HUES64 (cell line): ENCODE measurements around the gene MUC5AC.
"Not testable (repeated sequence)": the region's sequence is repeated elsewhere in the genome, so short reads cannot be mapped to it uniquely, and the experiment has no call there.

Source experiments
- H3K27ac ChIP-seq: 2 replicates; pipeline ENCODE4 v1.7.0; 2013; ENCODE audit warnings: low read depth, low read length, inconsistent platforms
- H3K27me3 ChIP-seq: 2 replicates; pipeline ENCODE4 v1.6.1; 2013; ENCODE audit warnings: mild to moderate bottlenecking, low read length; ENCODE audit not compliant: insufficient read depth
- H3K36me3 ChIP-seq: 2 replicates; pipeline ENCODE4 v1.6.1; 2013; ENCODE audit warnings: mild to moderate bottlenecking, low read length; ENCODE audit not compliant: insufficient read depth
- H3K4me1 ChIP-seq: 2 replicates; pipeline ENCODE4 v1.6.1; 2013; ENCODE audit warnings: mild to moderate bottlenecking, low read length, moderate library complexity; ENCODE audit not compliant: insufficient read depth
- H3K4me3 ChIP-seq: 2 replicates; pipeline ENCODE4 v1.5.1; 2013; ENCODE audit warnings: mild to moderate bottlenecking, low read length, moderate library complexity
- H3K9ac ChIP-seq: 2 replicates; pipeline ENCODE4 v1.6.1; 2013; ENCODE audit warnings: mild to moderate bottlenecking, low read depth, low read length
- H3K9me3 ChIP-seq: 2 replicates; pipeline ENCODE4 v1.6.1; 2013; ENCODE audit warnings: low read depth, low read length; ENCODE audit not compliant: insufficient read depth
- WGBS: fragments of 150-250, 120-280 bp; methylation state at CpG from one replicate; pipeline ENCODE4 v1.1.7; 2013; ENCODE audit warnings: missing lambda C conversion rate; 5-methylcytosine and 5-hydroxymethylcytosine counted together

The MUC5AC gene

DNA sequence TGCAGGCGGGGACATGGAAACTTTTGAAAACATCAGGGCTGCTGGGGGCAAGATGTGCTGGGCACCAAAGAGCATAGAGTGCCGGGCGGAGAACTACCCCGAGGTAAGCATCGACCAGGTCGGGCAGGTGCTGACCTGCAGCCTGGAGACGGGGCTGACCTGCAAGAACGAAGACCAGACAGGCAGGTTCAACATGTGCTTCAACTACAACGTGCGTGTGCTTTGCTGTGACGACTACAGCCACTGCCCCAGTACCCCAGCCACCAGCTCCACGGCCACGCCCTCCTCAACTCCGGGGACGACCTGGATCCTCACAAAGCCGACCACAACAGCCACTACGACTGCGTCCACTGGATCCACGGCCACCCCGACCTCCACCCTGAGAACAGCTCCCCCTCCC lies 84.5 kb downstream of the MUC5AC start:
- Histone ChIP-seq H3K36me3 (no peaks in the 10 kb centered on the region), H3K27me3 (no peaks in the 10 kb centered on the region), H3K9me3 (peaks cover 5% of the 10 kb centered on the region; the same call in 1 of the 2 replicates), H3K9ac (no peak overlapping the region), H3K4me3 (no peak overlapping the region), H3K4me1 (no peaks in the 10 kb centered on the region), H3K27ac (no peak overlapping the region)
- 92% methylated on average over 20 of the region's 20 CpGs for WGBS

DNA sequence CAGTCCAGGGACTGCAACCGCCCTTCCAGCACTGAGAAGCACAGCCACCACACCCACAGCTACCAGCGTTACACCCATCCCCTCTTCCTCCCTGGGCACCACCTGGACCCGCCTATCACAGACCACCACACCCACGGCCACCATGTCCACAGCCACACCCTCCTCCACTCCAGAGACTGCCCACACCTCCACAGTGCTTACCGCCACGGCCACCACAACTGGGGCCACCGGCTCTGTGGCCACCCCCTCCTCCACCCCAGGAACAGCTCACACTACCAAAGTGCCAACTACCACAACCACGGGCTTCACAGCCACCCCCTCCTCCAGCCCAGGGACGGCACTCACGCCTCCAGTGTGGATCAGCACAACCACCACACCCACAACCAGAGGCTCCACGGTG lies 85.0 kb downstream of the MUC5AC start:
- not testable (repeated sequence) for H3K36me3 ChIP-seq, H3K4me3 ChIP-seq, H3K4me1 ChIP-seq, H3K27me3 ChIP-seq, H3K27ac ChIP-seq, H3K9ac ChIP-seq, H3K9me3 ChIP-seq
- 85% methylated on average over 7 of the region's 11 CpGs for WGBS

DNA sequence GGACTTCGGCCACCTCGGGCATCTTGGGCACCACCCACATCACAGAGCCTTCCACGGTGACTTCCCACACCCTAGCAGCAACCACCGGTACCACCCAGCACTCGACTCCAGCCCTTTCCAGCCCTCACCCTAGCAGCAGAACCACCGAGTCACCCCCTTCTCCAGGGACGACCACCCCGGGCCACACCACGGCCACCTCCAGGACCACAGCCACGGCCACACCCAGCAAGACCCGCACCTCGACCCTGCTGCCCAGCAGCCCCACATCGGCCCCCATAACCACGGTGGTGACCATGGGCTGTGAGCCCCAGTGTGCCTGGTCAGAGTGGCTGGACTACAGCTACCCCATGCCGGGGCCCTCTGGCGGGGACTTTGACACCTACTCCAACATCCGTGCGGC lies 85.8 kb downstream of the MUC5AC start:
- H3K4me1 ChIP-seq, H3K27ac ChIP-seq, H3K27me3 ChIP-seq, H3K4me3 ChIP-seq, H3K9ac ChIP-seq, H3K36me3 ChIP-seq, H3K9me3 ChIP-seq: not testable (repeated sequence)
- 93% methylated on average over 12 of the region's 18 CpGs for WGBS

DNA sequence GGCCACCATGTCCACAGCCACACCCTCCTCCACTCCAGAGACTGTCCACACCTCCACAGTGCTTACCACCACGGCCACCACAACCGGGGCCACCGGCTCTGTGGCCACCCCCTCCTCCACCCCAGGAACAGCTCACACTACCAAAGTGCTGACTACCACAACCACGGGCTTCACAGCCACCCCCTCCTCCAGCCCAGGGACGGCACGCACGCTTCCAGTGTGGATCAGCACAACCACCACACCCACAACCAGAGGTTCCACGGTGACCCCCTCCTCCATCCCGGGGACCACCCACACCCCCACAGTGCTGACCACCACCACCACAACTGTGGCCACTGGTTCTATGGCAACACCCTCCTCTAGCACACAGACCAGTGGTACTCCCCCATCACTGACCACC lies 86.8 kb downstream of the MUC5AC start:
- not testable (repeated sequence) for H3K27ac ChIP-seq, H3K36me3 ChIP-seq

DNA sequence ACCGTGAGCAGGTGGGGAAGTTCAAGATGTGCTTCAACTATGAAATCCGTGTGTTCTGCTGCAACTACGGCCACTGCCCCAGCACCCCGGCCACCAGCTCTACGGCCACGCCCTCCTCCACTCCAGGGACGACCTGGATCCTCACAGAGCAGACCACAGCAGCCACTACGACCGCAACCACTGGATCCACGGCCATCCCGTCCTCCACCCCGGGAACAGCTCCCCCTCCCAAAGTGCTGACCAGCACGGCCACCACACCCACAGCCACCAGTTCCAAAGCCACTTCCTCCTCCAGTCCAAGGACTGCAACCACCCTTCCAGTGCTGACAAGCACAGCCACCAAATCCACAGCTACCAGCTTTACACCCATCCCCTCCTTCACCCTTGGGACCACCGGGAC lies 88.0 kb downstream of the MUC5AC start:
- not testable (repeated sequence) for H3K4me3 ChIP-seq, H3K9me3 ChIP-seq, H3K36me3 ChIP-seq, H3K27me3 ChIP-seq, H3K27ac ChIP-seq, H3K9ac ChIP-seq, H3K4me1 ChIP-seq
- 97% methylated on average over 13 of the region's 14 CpGs for WGBS

More for the DNA sequence above, 86.8 kb downstream of the MUC5AC start:
- not testable (repeated sequence) for H3K9me3 ChIP-seq, H3K4me3 ChIP-seq, H3K27me3 ChIP-seq, H3K9ac ChIP-seq, H3K4me1 ChIP-seq
- 96% methylated on average over 7 of the region's 9 CpGs for WGBS

DNA sequence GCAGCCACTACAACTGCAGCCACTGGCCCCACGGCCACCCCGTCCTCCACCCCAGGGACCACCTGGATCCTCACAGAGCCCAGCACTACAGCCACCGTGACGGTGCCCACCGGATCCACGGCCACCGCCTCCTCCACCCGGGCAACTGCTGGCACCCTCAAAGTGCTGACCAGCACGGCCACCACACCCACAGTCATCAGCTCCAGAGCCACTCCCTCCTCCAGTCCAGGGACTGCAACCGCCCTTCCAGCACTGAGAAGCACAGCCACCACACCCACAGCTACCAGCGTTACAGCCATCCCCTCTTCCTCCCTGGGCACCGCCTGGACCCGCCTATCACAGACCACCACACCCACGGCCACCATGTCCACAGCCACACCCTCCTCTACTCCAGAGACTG lies 88.5 kb downstream of the MUC5AC start:
- not testable (repeated sequence) for H3K4me1 ChIP-seq, H3K36me3 ChIP-seq, H3K27me3 ChIP-seq, H3K9me3 ChIP-seq, H3K9ac ChIP-seq, H3K4me3 ChIP-seq, H3K27ac ChIP-seq
- 88% methylated on average over 14 of the region's 14 CpGs for WGBS

DNA sequence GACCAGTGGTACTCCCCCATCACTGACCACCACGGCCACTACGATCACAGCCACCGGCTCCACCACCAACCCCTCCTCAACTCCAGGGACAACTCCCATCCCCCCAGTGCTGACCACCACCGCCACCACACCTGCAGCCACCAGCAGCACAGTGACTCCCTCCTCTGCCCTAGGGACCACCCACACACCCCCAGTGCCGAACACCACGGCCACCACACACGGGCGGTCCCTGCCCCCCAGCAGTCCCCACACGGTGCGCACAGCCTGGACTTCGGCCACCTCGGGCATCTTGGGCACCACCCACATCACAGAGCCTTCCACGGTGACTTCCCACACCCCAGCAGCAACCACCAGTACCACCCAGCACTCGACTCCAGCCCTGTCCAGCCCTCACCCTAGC lies 89.3 kb downstream of the MUC5AC start:
- not testable (repeated sequence) for H3K27ac ChIP-seq, H3K4me3 ChIP-seq, H3K4me1 ChIP-seq, H3K27me3 ChIP-seq, H3K36me3 ChIP-seq, H3K9ac ChIP-seq
- 99% methylated on average over 13 of the region's 14 CpGs for WGBS
- H3K9me3 ChIP-seq, result peaks cover 14% of the 10 kb centered on the region

DNA sequence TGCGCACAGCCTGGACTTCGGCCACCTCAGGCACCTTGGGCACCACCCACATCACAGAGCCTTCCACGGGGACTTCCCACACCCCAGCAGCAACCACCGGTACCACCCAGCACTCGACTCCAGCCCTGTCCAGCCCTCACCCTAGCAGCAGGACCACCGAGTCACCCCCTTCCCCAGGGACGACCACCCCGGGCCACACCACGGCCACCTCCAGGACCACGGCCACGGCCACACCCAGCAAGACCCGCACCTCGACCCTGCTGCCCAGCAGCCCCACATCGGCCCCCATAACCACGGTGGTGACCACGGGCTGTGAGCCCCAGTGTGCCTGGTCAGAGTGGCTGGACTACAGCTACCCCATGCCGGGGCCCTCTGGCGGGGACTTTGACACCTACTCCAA lies 91.2 kb downstream of the MUC5AC start:
- not testable (repeated sequence) for H3K4me1 ChIP-seq, H3K9ac ChIP-seq, H3K4me3 ChIP-seq, H3K27ac ChIP-seq, H3K36me3 ChIP-seq, H3K27me3 ChIP-seq
- peaks cover 15% of the 10 kb centered on the region for H3K9me3 ChIP-seq
- WGBS, result 80% methylated on average over 1 of the region's 18 CpGs

DNA sequence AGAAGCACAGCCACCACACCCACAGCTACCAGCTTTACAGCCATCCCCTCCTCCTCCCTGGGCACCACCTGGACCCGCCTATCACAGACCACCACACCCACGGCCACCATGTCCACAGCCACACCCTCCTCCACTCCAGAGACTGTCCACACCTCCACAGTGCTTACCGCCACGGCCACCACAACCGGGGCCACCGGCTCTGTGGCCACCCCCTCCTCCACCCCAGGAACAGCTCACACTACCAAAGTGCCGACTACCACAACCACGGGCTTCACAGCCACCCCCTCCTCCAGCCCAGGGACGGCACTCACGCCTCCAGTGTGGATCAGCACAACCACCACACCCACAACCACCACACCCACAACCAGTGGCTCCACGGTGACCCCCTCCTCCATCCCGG lies 92.7 kb downstream of the MUC5AC start:
- not testable (repeated sequence) for H3K4me1 ChIP-seq, H3K4me3 ChIP-seq, H3K36me3 ChIP-seq, H3K9ac ChIP-seq, H3K27ac ChIP-seq, H3K27me3 ChIP-seq
- WGBS, result 98% methylated on average over 4 of the region's 12 CpGs
- peaks cover 15% of the 10 kb centered on the region for H3K9me3 ChIP-seq
